Mucosa of gallbladder (tissue), 1 donor: ENCODE data around the gene IGFL3. TPM values are rescaled to one million over a fixed set of nuclear protein-coding genes. Genes with fewer than 3 reads are reported as not detected.
A peak's percentile ranks its signal among the peaks of the same experiment; 100 is the strongest.

Source experiments
- DNase-seq: peaks from one replicate; pipeline ENCODE4 v3.0.0-alpha.2; 2020; ENCODE audit warnings: low spot score
- total RNA-seq: library from RNA; stranded (reverse); gene quantifications from one replicate; pipeline ENCODE4 v1.2.1, GENCODE V29; 2021
- donor health status: DM: no; HTN: no; CAD: no.

IGFL3 gene
- total RNA-seq, 1 donor from 2014 or later, result not detected

GRCh38 chr19:46076951-46077814 is 47.3 kb downstream of the IGFL3 start:
- DNase-seq, result peak; percentile 30

GRCh38 chr19:46076031-46076880 is 48.2 kb downstream of the IGFL3 start:
- DNase-seq, result no peak

DNA sequence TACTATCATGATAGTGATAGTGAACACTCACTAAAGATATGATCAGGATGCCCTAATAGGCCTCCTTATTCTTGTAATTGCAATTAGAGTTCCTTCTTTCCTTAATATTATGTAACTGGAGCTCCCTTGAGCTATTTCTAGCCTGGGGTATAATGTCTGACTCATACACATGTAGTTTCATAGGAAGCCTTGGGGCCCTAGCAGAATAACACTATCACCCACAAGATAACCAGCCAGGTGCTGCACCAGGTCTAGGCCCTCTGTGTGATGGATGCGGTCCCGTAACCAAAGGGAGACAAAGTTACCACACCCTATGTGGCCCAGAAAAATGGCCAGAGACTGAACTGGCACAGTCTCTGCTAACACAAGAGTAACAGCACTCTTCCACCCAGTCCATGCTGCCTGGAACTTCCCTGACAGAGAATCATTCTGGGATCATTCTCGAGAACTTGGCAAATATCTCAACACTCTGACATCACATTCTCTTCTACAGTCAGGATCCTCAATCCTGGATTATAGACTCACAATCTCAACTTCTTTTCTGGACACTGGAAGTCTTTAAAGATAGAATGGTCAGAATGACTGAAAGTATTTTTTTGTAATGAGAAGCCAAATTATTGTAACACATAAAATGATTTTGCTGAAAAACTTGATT is 51.1 kb downstream of the IGFL3 start:
- no peak for DNase-seq

Other genes with a start within 250 kb of the IGFL3 start
- 44.4 TPM for gene IRF2BP1, start 238.5 kb downstream of the IGFL3 start, total RNA-seq
- 13.0 TPM for gene MYPOP, start 222.1 kb downstream of the IGFL3 start, total RNA-seq
- gene NANOS2, start 209.9 kb downstream of the IGFL3 start, total RNA-seq, result not detected
- gene NOVA2, start 150.8 kb downstream of the IGFL3 start, total RNA-seq, result 3.1 TPM
- gene CCDC61, start 129.2 kb downstream of the IGFL3 start, total RNA-seq, result 24.1 TPM
- not detected for gene PGLYRP1, start 101.6 kb downstream of the IGFL3 start, total RNA-seq
- not detected for gene IGFL4, start 83.7 kb downstream of the IGFL3 start, total RNA-seq
- gene IGFL2, start 23.6 kb upstream of the IGFL3 start, total RNA-seq, result not detected
- not detected for gene IGFL1, start 105.1 kb upstream of the IGFL3 start, total RNA-seq
- gene HIF3A, start 172.4 kb upstream of the IGFL3 start, total RNA-seq, result 52.0 TPM
- gene PPP5C, start 222.4 kb upstream of the IGFL3 start, total RNA-seq, result 66.2 TPM